Renal cortex interstitium (tissue), 11 donors: ENCODE measurements around the gene MCF2L2. TPM values are rescaled to one million over a fixed set of nuclear protein-coding genes. Genes with fewer than 3 reads are reported as not detected.
"Not testable (repeated sequence)": the region's sequence is repeated elsewhere in the genome, so short reads cannot be mapped to it uniquely, and the experiment has no call there.

ENCODE experiments used
- DNase-seq, 11 donors: peaks; one replicate each; pipeline ENCODE4 v3.0.0-alpha.2; 2013; ENCODE audit warnings: low read depth in 9 of 11, low spot score in 4 of 11; ENCODE audit errors: extremely low read depth in 1 of 11
- polyA plus RNA-seq, 3 donors: library from polyadenylated mRNA; unstranded; fragments of 120-200 nt; gene quantifications; one replicate each; pipeline ENCODE4 v1.2.1, GENCODE V29; 2013; ENCODE audit not compliant: insufficient read length in 3 of 3

The MCF2L2 gene
- polyA plus RNA-seq, 3 donors: 0.62 to 1.2 (median 0.81) TPM

- peak in 3 of 11 donors; percentile 33 to 43 (median 40) for DNase-seq
These were observed 249.4 kb downstream of the MCF2L2 start for GRCh38 chr3:183178833-183179549.

GRCh38 chr3:183178512-183178832, 249.9 kb downstream of the MCF2L2 start:
- no peak for DNase-seq

GRCh38 chr3:183172051-183172639, 256.3 kb downstream of the MCF2L2 start:
- no peak for DNase-seq

DNA sequence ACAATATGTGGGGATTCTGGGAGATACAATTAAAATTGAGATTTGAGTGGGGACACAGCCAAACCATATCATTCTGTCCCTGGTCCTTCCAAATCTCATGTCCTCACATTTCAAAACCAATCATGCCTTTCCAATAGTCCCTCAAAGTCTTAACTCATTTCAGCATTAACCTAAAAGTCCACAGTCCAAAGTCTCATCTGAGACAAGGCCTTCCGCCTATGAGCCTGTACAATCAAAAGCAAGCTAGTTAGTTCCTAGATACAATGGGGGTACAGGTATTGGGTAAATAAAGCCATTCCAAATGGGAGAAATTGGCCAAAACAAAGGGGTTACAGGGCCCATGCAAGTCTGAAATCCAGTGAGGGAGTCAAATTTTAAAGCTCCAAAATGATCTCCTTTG, 260.4 kb downstream of the MCF2L2 start:
- not testable (repeated sequence) for DNase-seq

GRCh38 chr3:183163563-183163962, 264.9 kb downstream of the MCF2L2 start:
- DNase-seq: no peak

GRCh38 chr3:183161552-183162336, 266.7 kb downstream of the MCF2L2 start:
- DNase-seq: peak in 3 of 11 donors; percentile 12 to 42 (median 40)

GRCh38 chr3:183160616-183161015, 267.8 kb downstream of the MCF2L2 start:
- DNase-seq: no peak

- no peak for DNase-seq
These were observed 269.1 kb downstream of the MCF2L2 start for GRCh38 chr3:183159333-183159732.

GRCh38 chr3:183158551-183159006, 269.8 kb downstream of the MCF2L2 start:
- DNase-seq: no peak

GRCh38 chr3:183158113-183158512, 270.3 kb downstream of the MCF2L2 start:
- no peak for DNase-seq

GRCh38 chr3:183156266-183156665, 272.2 kb downstream of the MCF2L2 start:
- no peak for DNase-seq

GRCh38 chr3:183155499-183155898, 272.9 kb downstream of the MCF2L2 start:
- no peak for DNase-seq

- no peak for DNase-seq
These were observed 275.0 kb downstream of the MCF2L2 start for GRCh38 chr3:183153210-183153950.

GRCh38 chr3:183151821-183152351, 276.5 kb downstream of the MCF2L2 start:
- no peak for DNase-seq

DNA sequence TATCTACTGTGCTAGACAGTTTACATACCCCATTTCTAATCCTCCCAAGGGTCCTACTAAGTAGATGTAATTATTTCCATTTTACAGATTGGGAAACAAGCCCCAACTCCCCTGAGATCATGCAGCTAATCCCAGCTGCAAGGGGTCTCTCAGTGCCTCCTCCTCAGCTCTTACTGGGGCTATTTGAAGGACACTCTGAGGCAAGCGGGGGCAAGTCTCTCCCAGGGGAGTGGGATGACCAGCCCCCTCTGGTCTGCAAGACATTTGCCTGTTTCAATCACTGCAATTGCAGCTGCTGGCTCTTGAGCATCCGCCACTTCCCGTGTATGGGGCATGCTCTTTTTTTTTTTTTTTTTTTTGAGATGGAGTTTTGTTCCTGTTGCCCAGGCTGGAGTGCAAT, 277.3 kb downstream of the MCF2L2 start:
- no peak for DNase-seq

DNA sequence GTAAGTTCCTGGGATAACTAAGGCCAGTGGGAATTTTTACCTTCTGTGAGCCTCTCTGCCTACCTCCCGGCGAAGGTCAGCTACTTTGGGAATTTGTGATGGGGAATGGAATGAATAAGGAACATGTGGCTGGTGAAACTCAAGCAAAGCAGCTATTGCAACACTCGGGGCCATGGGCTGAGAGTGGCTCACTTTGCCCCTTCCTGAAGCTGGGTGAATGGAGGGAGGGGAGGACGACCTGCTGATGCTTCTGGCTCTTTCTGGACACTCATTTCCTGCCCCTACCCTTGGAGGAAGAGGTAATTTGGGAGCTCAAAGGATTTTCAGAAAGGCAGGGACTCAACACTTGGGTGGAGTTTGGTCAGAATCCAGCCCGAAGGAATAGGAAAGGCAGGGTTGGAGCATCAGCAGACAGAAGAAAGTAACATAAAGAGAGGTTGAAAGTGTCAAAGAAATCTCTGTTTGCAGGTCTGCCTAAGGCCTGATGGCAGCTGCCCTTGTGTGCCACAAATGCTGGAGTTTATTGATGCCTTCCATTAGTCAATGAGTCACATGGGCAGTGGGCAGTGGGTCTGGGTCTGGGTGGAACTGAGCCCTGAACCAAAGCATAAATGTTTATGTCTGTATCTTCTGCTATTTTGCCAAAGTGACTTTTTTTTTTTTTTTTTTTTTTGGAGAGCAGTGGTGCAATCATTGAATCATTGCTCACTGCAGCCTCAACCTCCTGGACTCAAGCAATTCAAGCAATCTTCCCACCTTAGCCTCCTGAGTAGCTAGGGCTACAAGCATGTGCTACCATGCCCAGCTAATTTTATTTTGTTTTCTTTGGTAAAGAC, 278.3 kb downstream of the MCF2L2 start:
- DNase-seq: no peak

DNA sequence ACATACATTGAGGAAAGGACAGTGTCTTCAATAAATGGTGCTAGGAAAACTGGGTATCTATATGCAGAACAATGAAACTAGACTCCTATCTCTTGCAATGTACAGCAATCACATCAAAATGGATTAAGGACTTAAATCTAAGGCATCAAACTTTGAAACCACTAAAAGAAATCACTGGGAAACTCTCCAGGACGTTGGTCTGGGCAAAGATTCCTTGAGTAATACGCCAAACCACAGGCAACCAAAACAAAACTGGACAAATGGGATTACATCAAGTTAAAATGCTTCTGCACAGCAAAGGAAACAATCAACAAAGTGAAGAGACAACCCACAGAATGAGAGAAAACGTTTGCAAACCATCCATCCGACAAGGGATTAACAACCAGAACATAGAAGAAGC, 280.4 kb downstream of the MCF2L2 start:
- no peak for DNase-seq

DNA sequence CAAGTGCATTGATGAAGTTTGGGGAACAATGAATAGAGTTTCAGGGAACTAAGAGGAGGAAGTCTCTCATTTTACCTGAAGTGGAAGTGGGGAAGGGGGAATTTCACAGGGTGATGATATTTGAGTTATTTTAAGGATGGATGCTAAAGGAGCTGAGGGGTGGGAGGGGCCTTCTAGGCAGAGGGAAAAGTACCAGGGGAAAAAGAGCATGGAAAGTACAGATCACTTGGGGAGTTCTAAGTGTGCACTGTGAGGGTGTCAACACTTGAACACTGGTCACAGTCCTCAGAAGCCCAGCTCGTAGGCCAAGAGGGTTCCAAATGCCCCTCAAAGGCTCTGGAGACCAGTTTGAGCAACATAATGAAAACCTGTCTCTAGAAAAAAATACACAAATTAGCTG, 284.1 kb downstream of the MCF2L2 start:
- DNase-seq: no peak
